HepG2 (cell line): ENCODE measurements around the gene C2orf80. TPM values are rescaled to one million over a fixed set of nuclear protein-coding genes. Genes with fewer than 3 reads are reported as not detected.

Source experiments
- IKZF1 ChIP-seq: fragments of 450-650 bp; IDR thresholded peaks from 2 replicates; pipeline ENCODE4 v1.7.1; 2016
- MAZ ChIP-seq, 2 experiments: sonication (generic) in 1 of 2; formaldehyde crosslinking in 1 of 2; IDR thresholded peaks; 2 replicates each; pipeline versions ENCODE4 v1.5.0 to v1.6.1; 2012 to 2020; ENCODE audit warnings: low read depth in 2 of 2, mild to moderate bottlenecking in 2 of 2, borderline replicate concordance in 1 of 2, improper control_type of control experiment in 1 of 2, low read length in 1 of 2, missing genetic modification reagents in 1 of 2, moderate library complexity in 1 of 2
- NFATC3 ChIP-seq: sonication (generic); formaldehyde crosslinking; IDR thresholded peaks from 2 replicates; pipeline ENCODE4 v1.5.1; 2020; ENCODE audit warnings: mild to moderate bottlenecking, missing genetic modification reagents
- SKI ChIP-seq: fragments of 450-650 bp; IDR thresholded peaks from one replicate; pipeline ENCODE4 v1.6.1; 2018; ENCODE audit warnings: mild to moderate bottlenecking; ENCODE audit not compliant: partially characterized antibody
- ZNF350 ChIP-seq: sonication (generic); formaldehyde crosslinking; IDR thresholded peaks from 2 replicates; pipeline ENCODE4 v1.4.0; 2020; ENCODE audit warnings: mild to moderate bottlenecking, low read depth, missing genetic modification reagents, borderline replicate concordance
- ZNF431 ChIP-seq: sonication (generic); formaldehyde crosslinking; IDR thresholded peaks from 2 replicates; pipeline ENCODE4 v1.9.0; 2022; ENCODE audit warnings: missing genetic modification reagents, low read depth, mild to moderate bottlenecking, borderline replicate concordance
- ZNF775 ChIP-seq: sonication (generic); formaldehyde crosslinking; IDR thresholded peaks from 2 replicates; pipeline ENCODE4 v1.4.0; 2020; ENCODE audit warnings: missing genetic modification reagents, mild to moderate bottlenecking, moderate library complexity, borderline replicate concordance
- polyA plus RNA-seq, 8 experiments: library from polyadenylated mRNA; depleted of rRNA in 3 of 8; stranded (reverse) in 7 of 8; unstranded in 1 of 8; fragments of >200 nt; fragmentation: Illumina TruSeq in 4 of 8; extraction: Trizol in 4 of 8; gene quantifications; 2 replicates each; pipeline versions ENCODE4 v1.2.1 to v1.2.3, GENCODE V29; 2011 to 2016; ENCODE audit warnings: low read depth in 4 of 8, missing spikeins in 1 of 8, mixed read lengths in 1 of 8; ENCODE audit not compliant: insufficient read depth in 1 of 8
- total RNA-seq, 5 experiments: library from RNA; depleted of rRNA; stranded (reverse); fragments of >200 nt; fragmentation: Illumina TruSeq; extraction: Trizol; gene quantifications; 2 replicates each; pipeline ENCODE4 v1.2.3, GENCODE V29; 2016; ENCODE audit warnings: low read depth in 1 of 5
- TF ChIP-seq, protein P1 (sequence below): sonication (generic); formaldehyde crosslinking; IDR thresholded peaks from 2 replicates; pipeline ENCODE4 v1.4.0; 2020; ENCODE audit warnings: mild to moderate bottlenecking, missing genetic modification reagents
- TF ChIP-seq, protein P2 (sequence below): sonication (generic); formaldehyde crosslinking; IDR thresholded peaks from 2 replicates; pipeline ENCODE4 v1.4.0; 2020; ENCODE audit warnings: mild to moderate bottlenecking, missing genetic modification reagents
- TF ChIP-seq, protein P3 (sequence below): sonication (generic); formaldehyde crosslinking; IDR thresholded peaks from 2 replicates; pipeline ENCODE4 v1.8.1; 2023; ENCODE audit warnings: missing genetic modification reagents, inconsistent platforms, borderline replicate concordance
- TF ChIP-seq, protein P4 (sequence below): sonication (generic); formaldehyde crosslinking; IDR thresholded peaks from 2 replicates; pipeline ENCODE4 v1.8.0; 2022; ENCODE audit warnings: missing genetic modification reagents, mild to moderate bottlenecking, borderline replicate concordance
- TF ChIP-seq, protein P5 (sequence below): sonication (generic); formaldehyde crosslinking; IDR thresholded peaks from 2 replicates; pipeline ENCODE4 v1.8.0; 2022; ENCODE audit warnings: mild to moderate bottlenecking, missing genetic modification reagents; ENCODE audit not compliant: insufficient replicate concordance
- TF ChIP-seq, protein P6 (sequence below): sonication (generic); formaldehyde crosslinking; conservative IDR thresholded peaks from 2 replicates; pipeline ENCODE4 v1.8.0; 2022; ENCODE audit warnings: low read depth, missing genetic modification reagents

The C2orf80 gene
- total and polyA plus RNA-seq, 2 of the 13 experiments (the other 11 are each of a cell fraction or from before 2014, with no cell fraction given) = not detected

DNA sequence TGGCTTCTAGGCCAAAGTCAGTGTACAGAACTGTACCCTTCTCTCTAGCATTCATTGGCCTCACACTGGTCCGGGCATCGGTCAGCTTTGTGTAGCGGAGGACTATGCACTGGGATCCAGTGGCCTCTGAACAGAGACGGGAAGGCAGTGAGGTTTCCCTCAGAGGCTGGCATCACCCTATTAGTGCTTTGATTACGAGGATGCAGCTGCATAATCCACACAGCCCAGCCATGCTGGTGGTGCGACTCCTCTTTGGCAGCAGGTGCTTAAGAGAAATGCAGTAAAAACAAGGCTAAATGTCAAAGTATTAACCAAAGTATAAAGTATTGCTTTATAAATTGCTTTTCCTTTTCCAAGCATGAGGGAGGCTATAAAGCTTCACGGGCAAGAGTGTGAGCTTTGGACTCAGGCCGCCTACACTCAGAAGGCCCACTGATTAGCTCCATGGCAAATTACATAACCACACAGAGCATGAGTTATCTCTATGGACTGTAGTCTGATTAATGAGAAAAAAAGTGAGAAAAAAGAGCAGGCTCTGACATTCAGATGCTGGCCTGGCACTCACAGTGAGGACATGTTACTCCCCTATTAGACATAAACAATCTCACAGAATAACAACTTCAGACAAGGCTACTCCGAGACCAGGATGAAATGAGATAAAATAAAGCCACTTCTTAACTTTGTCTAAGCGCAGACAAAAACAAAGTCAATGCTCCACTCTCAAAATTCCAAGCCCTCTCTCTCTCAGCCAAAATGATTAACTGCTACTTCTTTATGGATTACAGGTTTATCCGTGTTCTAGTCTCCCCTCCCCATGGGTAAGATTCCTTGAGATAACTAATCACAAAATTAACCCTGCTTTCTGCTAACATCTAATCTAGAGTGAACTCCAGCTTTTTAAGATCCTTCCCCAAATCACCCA lies 53.8 kb downstream of the C2orf80 start (continued):
- TF ChIP-seq MAZ (IDR thresholded peaks at IDR 0.05; ENCODE audit: borderline replicate concordance, low read depth, low read length) (no peak), MAZ (CRISPR knock-in tag; IDR thresholded peaks at IDR 0.05; ENCODE audit: low read depth) (no peak), SKI (peak; percentile 35), ZNF431 (no peak), ZNF350 (CRISPR knock-in tag) (no peak), ZNF775 (no peak), IKZF1 (no peak), NFATC3 (CRISPR knock-in tag) (no peak)
- TF ChIP-seq, protein P1, sequence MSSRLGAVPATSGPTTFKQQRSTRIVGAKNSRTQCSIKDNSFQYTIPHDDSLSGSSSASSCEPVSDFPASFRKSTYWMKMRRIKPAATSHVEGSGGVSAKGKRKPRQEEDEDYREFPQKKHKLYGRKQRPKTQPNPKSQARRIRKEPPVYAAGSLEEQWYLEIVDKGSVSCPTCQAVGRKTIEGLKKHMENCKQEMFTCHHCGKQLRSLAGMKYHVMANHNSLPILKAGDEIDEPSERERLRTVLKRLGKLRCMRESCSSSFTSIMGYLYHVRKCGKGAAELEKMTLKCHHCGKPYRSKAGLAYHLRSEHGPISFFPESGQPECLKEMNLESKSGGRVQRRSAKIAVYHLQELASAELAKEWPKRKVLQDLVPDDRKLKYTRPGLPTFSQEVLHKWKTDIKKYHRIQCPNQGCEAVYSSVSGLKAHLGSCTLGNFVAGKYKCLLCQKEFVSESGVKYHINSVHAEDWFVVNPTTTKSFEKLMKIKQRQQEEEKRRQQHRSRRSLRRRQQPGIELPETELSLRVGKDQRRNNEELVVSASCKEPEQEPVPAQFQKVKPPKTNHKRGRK (CRISPR knock-in tag) = no peak
- TF ChIP-seq, protein P2, sequence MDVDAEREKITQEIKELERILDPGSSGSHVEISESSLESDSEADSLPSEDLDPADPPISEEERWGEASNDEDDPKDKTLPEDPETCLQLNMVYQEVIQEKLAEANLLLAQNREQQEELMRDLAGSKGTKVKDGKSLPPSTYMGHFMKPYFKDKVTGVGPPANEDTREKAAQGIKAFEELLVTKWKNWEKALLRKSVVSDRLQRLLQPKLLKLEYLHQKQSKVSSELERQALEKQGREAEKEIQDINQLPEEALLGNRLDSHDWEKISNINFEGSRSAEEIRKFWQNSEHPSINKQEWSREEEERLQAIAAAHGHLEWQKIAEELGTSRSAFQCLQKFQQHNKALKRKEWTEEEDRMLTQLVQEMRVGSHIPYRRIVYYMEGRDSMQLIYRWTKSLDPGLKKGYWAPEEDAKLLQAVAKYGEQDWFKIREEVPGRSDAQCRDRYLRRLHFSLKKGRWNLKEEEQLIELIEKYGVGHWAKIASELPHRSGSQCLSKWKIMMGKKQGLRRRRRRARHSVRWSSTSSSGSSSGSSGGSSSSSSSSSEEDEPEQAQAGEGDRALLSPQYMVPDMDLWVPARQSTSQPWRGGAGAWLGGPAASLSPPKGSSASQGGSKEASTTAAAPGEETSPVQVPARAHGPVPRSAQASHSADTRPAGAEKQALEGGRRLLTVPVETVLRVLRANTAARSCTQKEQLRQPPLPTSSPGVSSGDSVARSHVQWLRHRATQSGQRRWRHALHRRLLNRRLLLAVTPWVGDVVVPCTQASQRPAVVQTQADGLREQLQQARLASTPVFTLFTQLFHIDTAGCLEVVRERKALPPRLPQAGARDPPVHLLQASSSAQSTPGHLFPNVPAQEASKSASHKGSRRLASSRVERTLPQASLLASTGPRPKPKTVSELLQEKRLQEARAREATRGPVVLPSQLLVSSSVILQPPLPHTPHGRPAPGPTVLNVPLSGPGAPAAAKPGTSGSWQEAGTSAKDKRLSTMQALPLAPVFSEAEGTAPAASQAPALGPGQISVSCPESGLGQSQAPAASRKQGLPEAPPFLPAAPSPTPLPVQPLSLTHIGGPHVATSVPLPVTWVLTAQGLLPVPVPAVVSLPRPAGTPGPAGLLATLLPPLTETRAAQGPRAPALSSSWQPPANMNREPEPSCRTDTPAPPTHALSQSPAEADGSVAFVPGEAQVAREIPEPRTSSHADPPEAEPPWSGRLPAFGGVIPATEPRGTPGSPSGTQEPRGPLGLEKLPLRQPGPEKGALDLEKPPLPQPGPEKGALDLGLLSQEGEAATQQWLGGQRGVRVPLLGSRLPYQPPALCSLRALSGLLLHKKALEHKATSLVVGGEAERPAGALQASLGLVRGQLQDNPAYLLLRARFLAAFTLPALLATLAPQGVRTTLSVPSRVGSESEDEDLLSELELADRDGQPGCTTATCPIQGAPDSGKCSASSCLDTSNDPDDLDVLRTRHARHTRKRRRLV (CRISPR knock-in tag) = no peak
- TF ChIP-seq, protein P3, sequence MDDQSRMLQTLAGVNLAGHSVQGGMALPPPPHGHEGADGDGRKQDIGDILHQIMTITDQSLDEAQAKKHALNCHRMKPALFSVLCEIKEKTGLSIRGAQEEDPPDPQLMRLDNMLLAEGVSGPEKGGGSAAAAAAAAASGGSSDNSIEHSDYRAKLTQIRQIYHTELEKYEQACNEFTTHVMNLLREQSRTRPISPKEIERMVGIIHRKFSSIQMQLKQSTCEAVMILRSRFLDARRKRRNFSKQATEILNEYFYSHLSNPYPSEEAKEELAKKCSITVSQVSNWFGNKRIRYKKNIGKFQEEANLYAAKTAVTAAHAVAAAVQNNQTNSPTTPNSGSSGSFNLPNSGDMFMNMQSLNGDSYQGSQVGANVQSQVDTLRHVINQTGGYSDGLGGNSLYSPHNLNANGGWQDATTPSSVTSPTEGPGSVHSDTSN = no peak
- TF ChIP-seq, protein P4, sequence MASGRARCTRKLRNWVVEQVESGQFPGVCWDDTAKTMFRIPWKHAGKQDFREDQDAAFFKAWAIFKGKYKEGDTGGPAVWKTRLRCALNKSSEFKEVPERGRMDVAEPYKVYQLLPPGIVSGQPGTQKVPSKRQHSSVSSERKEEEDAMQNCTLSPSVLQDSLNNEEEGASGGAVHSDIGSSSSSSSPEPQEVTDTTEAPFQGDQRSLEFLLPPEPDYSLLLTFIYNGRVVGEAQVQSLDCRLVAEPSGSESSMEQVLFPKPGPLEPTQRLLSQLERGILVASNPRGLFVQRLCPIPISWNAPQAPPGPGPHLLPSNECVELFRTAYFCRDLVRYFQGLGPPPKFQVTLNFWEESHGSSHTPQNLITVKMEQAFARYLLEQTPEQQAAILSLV (CRISPR knock-in tag) = no peak
- TF ChIP-seq, protein P5, sequence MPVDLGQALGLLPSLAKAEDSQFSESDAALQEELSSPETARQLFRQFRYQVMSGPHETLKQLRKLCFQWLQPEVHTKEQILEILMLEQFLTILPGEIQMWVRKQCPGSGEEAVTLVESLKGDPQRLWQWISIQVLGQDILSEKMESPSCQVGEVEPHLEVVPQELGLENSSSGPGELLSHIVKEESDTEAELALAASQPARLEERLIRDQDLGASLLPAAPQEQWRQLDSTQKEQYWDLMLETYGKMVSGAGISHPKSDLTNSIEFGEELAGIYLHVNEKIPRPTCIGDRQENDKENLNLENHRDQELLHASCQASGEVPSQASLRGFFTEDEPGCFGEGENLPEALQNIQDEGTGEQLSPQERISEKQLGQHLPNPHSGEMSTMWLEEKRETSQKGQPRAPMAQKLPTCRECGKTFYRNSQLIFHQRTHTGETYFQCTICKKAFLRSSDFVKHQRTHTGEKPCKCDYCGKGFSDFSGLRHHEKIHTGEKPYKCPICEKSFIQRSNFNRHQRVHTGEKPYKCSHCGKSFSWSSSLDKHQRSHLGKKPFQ = no peak
- TF ChIP-seq, protein P6, sequence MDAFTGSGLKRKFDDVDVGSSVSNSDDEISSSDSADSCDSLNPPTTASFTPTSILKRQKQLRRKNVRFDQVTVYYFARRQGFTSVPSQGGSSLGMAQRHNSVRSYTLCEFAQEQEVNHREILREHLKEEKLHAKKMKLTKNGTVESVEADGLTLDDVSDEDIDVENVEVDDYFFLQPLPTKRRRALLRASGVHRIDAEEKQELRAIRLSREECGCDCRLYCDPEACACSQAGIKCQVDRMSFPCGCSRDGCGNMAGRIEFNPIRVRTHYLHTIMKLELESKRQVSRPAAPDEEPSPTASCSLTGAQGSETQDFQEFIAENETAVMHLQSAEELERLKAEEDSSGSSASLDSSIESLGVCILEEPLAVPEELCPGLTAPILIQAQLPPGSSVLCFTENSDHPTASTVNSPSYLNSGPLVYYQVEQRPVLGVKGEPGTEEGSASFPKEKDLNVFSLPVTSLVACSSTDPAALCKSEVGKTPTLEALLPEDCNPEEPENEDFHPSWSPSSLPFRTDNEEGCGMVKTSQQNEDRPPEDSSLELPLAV (CRISPR knock-in tag) = no peak
